ENCODE measurements around the gene NAP1L1. TPM values are rescaled to one million over a fixed set of nuclear protein-coding genes. Genes with fewer than 3 reads are reported as not detected.

The NAP1L1 gene, protein sequence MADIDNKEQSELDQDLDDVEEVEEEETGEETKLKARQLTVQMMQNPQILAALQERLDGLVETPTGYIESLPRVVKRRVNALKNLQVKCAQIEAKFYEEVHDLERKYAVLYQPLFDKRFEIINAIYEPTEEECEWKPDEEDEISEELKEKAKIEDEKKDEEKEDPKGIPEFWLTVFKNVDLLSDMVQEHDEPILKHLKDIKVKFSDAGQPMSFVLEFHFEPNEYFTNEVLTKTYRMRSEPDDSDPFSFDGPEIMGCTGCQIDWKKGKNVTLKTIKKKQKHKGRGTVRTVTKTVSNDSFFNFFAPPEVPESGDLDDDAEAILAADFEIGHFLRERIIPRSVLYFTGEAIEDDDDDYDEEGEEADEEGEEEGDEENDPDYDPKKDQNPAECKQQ
- total RNA-seq = 100 to 1,000 TPM; 193 to 341 (median 213) TPM

GRCh38 chr12:76083904-76084862 is at the start of gene NAP1L1:
NAP1L1 (minus strand) TSS chr12:76084685; CDS start chr12:76074219, 10,466 bp downstream.
- peak within 1 kb of the TSS; percentile 60 to 88 (median 85) for H3K4me3 ChIP-seq (replicated peaks in 1 of 3)
- no peaks in the 10 kb centered on the region for H3K27me3 ChIP-seq
- DNase-seq = peak; percentile 97
- peak; percentile 73 to 98 for TF ChIP-seq POLR2A (IDR thresholded peaks at IDR 0.05)
- no peak for TF ChIP-seq CTCF (IDR thresholded peaks at IDR 0.05)
- WGBS, 2 donors = 1% methylated on average over 28 to 37 of the region's 100 CpGs
- intact Hi-C loops (cut with DNase I) = no loop called here
- peak within 1 kb of the TSS; percentile 98 to 99 (median 99) for H3K27ac ChIP-seq
- H3K4me1 ChIP-seq = peaks cover 13 to 21% of the 10 kb centered on the region in 2 donors
- no peaks in the 10 kb centered on the region for H3K36me3 ChIP-seq
- H3K9me3 ChIP-seq = no peaks in the 10 kb centered on the region

DNA sequence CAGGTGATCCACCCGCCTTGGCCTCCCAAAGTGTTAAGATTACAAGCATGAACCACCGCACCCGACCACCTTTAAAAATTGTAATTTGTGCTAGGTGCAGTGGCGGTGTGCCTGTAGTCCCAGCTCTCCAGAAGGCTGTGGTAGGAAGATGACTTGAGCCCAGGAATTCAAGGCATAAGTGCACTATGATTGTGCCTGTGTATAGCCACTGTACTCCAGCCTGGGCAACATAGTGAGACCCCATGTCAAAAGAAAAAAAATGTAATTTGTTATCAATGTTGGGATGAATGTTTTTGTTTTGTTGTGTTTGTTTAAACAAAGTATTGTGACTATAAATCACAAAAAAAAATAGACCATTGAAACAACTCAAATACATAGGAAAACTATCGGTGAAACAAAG is 43.1 kb upstream of the NAP1L1 start:
- no peak for DNase-seq
- WGBS, 2 donors = 95 to 97% methylated on average over 5 of the region's 5 CpGs
- no peak overlapping the region for H3K27ac ChIP-seq
- no peaks in the 10 kb centered on the region for H3K36me3 ChIP-seq
- no peaks in the 10 kb centered on the region for H3K9me3 ChIP-seq
- H3K27me3 ChIP-seq = no peaks in the 10 kb centered on the region
- intact Hi-C loops (cut with DNase I) = no loop called here
- no peaks in the 10 kb centered on the region for H3K4me1 ChIP-seq
- H3K4me3 ChIP-seq (replicated peaks in 1 of 3) = no peak overlapping the region
- no peak for TF ChIP-seq POLR2A (IDR thresholded peaks at IDR 0.05)
- TF ChIP-seq CTCF (IDR thresholded peaks at IDR 0.05) = no peak

- Histone ChIP-seq H3K4me1 (no peaks in the 10 kb centered on the region), H3K9me3 (no peaks in the 10 kb centered on the region), H3K27me3 (no peaks in the 10 kb centered on the region), H3K36me3 (no peaks in the 10 kb centered on the region), H3K4me3 (replicated peaks in 1 of 3) (no peak overlapping the region), H3K27ac (no peak overlapping the region)
- intact Hi-C loops (cut with DNase I) = no loop called here
- no peak for DNase-seq
- TF ChIP-seq CTCF (IDR thresholded peaks at IDR 0.05) (no peak), POLR2A (IDR thresholded peaks at IDR 0.05) (no peak)
- 85 to 86% methylated on average over 5 of the region's 5 CpGs for WGBS, 2 donors
Measured at GRCh38 chr12:76124456-76124855, 40.0 kb upstream of the NAP1L1 start.

- H3K4me3 ChIP-seq (replicated peaks in 1 of 3) = no peak overlapping the region
- no peaks in the 10 kb centered on the region for H3K36me3 ChIP-seq
- TF ChIP-seq POLR2A (IDR thresholded peaks at IDR 0.05) = no peak
- TF ChIP-seq CTCF (IDR thresholded peaks at IDR 0.05) = no peak
- intact Hi-C loops (cut with DNase I) = no loop called here
- DNase-seq = no peak
- H3K27me3 ChIP-seq = no peaks in the 10 kb centered on the region
- no peaks in the 10 kb centered on the region for H3K4me1 ChIP-seq
- H3K9me3 ChIP-seq = no peaks in the 10 kb centered on the region
- WGBS, 2 donors = 38 to 41% methylated on average over 4 of the region's 4 CpGs
- no peak overlapping the region for H3K27ac ChIP-seq
Measured at GRCh38 chr12:76123259-76124212, 39.1 kb upstream of the NAP1L1 start.

Data from thyroid gland (tissue), 4 donors.